ENCODE data around the gene ATP2B1. TPM values are rescaled to one million over a fixed set of nuclear protein-coding genes. Genes with fewer than 3 reads are reported as not detected.

ATP2B1 gene
- total RNA-seq, 1 experiment from 2014 or later = 48.5 TPM

DNA sequence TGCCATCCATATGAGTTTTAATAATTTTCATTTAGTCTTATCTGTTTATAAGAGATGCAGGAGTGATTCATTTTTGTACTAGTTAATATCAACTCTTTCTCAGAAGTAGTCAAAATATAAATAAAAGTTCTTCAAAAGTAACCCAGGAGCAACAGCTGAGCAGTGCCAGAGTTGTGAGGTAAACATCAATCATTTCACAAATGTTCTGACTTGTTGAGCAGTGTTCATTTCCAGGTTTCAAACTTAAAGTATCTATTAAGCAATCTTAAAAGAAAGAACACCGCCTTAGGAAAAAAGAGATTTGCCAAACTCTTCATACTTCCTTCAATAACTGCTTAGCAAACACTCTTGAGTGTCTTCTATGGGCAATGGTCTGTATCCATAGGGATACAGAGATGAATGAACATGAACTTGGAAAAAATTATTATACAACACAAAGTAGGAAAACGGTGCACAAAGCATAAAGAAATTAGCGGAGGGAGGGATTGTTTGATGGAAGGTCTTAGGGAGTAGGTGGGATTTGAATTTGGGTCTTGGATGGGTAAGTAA is 140.9 kb downstream of the ATP2B1 start:
- no peak overlapping the region for H3K27ac ChIP-seq (ENCODE audit: low read length)
- no peaks in the 10 kb centered on the region for H3K9me3 ChIP-seq (ENCODE audit: low read length)
- no peak overlapping the region for H3K9ac ChIP-seq (ENCODE audit: low read length)
- H3K9me2 ChIP-seq (replicated peaks; ENCODE audit: low read length) = no peaks in the 10 kb centered on the region
- H3K36me3 ChIP-seq (ENCODE audit: low read depth, low read length) = no peaks in the 10 kb centered on the region
- POLR2A ChIA-PET (ENCODE audit: unreplicated experiment) = no interaction called here
- no peaks in the 10 kb centered on the region for H3F3A ChIP-seq (ENCODE audit: low read length, unreplicated experiment)
- DNase-seq = no peak
- ATAC-seq = no peak
- no peak overlapping the region for H2AFZ ChIP-seq (ENCODE audit: low read length)
- intact Hi-C loops (cut with micrococcal nuclease) = no loop called here
- no peaks in the 10 kb centered on the region for H3K4me1 ChIP-seq (ENCODE audit: insufficient read depth, low read length)
- no peaks in the 10 kb centered on the region for H3K79me2 ChIP-seq (ENCODE audit: low read length)
- no peak overlapping the region for H3K4me3 ChIP-seq (ENCODE audit: low read length)
- H4K20me1 ChIP-seq (ENCODE audit: low read length) = no peaks in the 10 kb centered on the region
- H3K4me2 ChIP-seq (ENCODE audit: low read length) = no peak overlapping the region
- no peaks in the 10 kb centered on the region for H3K27me3 ChIP-seq (ENCODE audit: low read length)
- TF ChIP-seq EZH2 (IDR thresholded peaks at IDR 0.05; ENCODE audit: low read length, unreplicated experiment) = no peak
- TF ChIP-seq EZH2phosphoT487 (IDR thresholded peaks at IDR 0.05; ENCODE audit: borderline replicate concordance, low read length) = no peak
- TF ChIP-seq, protein P1, sequence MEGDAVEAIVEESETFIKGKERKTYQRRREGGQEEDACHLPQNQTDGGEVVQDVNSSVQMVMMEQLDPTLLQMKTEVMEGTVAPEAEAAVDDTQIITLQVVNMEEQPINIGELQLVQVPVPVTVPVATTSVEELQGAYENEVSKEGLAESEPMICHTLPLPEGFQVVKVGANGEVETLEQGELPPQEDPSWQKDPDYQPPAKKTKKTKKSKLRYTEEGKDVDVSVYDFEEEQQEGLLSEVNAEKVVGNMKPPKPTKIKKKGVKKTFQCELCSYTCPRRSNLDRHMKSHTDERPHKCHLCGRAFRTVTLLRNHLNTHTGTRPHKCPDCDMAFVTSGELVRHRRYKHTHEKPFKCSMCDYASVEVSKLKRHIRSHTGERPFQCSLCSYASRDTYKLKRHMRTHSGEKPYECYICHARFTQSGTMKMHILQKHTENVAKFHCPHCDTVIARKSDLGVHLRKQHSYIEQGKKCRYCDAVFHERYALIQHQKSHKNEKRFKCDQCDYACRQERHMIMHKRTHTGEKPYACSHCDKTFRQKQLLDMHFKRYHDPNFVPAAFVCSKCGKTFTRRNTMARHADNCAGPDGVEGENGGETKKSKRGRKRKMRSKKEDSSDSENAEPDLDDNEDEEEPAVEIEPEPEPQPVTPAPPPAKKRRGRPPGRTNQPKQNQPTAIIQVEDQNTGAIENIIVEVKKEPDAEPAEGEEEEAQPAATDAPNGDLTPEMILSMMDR (conservative IDR thresholded peaks at IDR 0.05; ENCODE audit: low read depth, low read length) = no peak
- BruUV-seq (replicated peaks) = no TSS peak
- CTCF ChIA-PET = no interaction called here

DNA sequence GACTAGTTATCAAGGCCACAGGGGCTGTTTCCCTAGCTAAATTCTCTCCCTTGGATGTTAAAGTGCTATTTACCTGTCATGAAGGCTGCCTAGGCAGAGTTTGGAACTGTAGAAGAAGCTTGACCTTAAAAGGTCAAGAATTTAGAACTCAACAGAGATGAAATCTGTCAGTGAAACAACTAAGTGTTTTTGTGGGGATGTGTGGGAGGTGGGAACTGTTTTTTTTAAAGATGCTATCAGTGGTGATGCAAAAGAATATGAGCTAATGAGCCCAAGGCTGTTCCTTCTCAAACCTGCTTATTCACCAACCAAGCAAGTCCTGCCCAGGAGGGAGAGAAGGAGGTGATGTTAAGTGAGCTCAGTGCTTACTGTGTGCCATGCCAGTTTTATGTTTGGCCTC is 142.0 kb downstream of the ATP2B1 start:
- no peak overlapping the region for H3K27ac ChIP-seq (ENCODE audit: low read length)
- H3K9me3 ChIP-seq (ENCODE audit: low read length) = no peaks in the 10 kb centered on the region
- no peaks in the 10 kb centered on the region for H3K79me2 ChIP-seq (ENCODE audit: low read length)
- H3K9me2 ChIP-seq (replicated peaks; ENCODE audit: low read length) = no peaks in the 10 kb centered on the region
- intact Hi-C loops (cut with micrococcal nuclease) = no loop called here
- H3K9ac ChIP-seq (ENCODE audit: low read length) = no peak overlapping the region
- POLR2A ChIA-PET (ENCODE audit: unreplicated experiment) = no interaction called here
- no peaks in the 10 kb centered on the region for H3K27me3 ChIP-seq (ENCODE audit: low read length)
- CTCF ChIA-PET = no interaction called here
- BruUV-seq (replicated peaks) = no TSS peak
- ATAC-seq (no peak), DNase-seq (no peak)
- H3F3A ChIP-seq (ENCODE audit: low read length, unreplicated experiment) = no peaks in the 10 kb centered on the region
- H2AFZ ChIP-seq (ENCODE audit: low read length) = no peak overlapping the region
- H3K36me3 ChIP-seq (ENCODE audit: low read depth, low read length) = no peaks in the 10 kb centered on the region
- H3K4me1 ChIP-seq (ENCODE audit: insufficient read depth, low read length) = no peaks in the 10 kb centered on the region
- no peak for TF ChIP-seq EZH2 (IDR thresholded peaks at IDR 0.05; ENCODE audit: low read length, unreplicated experiment)
- TF ChIP-seq EZH2phosphoT487 (IDR thresholded peaks at IDR 0.05; ENCODE audit: borderline replicate concordance, low read length) = no peak
- TF ChIP-seq, protein P1 (conservative IDR thresholded peaks at IDR 0.05; ENCODE audit: low read depth, low read length) = no peak
- no peaks in the 10 kb centered on the region for H4K20me1 ChIP-seq (ENCODE audit: low read length)
- H3K4me2 ChIP-seq (ENCODE audit: low read length) = no peak overlapping the region
- H3K4me3 ChIP-seq (ENCODE audit: low read length) = no peak overlapping the region

DNA sequence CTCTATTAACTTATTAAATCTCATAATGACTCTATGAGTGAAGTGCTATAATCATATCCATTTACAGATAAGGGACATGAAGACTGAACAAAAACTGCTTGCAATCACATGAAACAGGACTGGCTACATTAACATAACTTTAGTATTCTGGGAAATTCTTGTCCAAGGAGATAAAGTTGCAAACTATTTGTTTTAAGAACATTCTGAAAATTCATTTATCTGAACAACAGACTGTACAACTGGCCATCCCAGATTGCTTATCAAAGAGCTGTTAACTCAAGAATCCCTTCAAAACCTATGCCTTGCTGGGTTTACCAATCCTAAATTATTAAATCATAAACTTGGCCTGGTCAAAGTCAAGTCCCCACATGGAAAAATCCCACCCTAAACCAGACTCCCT is 143.6 kb downstream of the ATP2B1 start:
- no peak overlapping the region for H3K4me3 ChIP-seq (ENCODE audit: low read length)
- DNase-seq (no peak), ATAC-seq (no peak)
- intact Hi-C loops (cut with micrococcal nuclease) = no loop called here
- POLR2A ChIA-PET (ENCODE audit: unreplicated experiment) = no interaction called here
- no peaks in the 10 kb centered on the region for H3K4me1 ChIP-seq (ENCODE audit: insufficient read depth, low read length)
- H3K9me2 ChIP-seq (replicated peaks; ENCODE audit: low read length) = no peaks in the 10 kb centered on the region
- H3K79me2 ChIP-seq (ENCODE audit: low read length) = no peaks in the 10 kb centered on the region
- CTCF ChIA-PET = no interaction called here
- no peaks in the 10 kb centered on the region for H4K20me1 ChIP-seq (ENCODE audit: low read length)
- TF ChIP-seq, protein P1 (conservative IDR thresholded peaks at IDR 0.05; ENCODE audit: low read depth, low read length) = no peak
- H3K27ac ChIP-seq (ENCODE audit: low read length) = no peak overlapping the region
- no TSS peak for BruUV-seq (replicated peaks)
- H3K9ac ChIP-seq (ENCODE audit: low read length) = no peak overlapping the region
- no peaks in the 10 kb centered on the region for H3K36me3 ChIP-seq (ENCODE audit: low read depth, low read length)
- H3K4me2 ChIP-seq (ENCODE audit: low read length) = no peak overlapping the region
- no peaks in the 10 kb centered on the region for H3F3A ChIP-seq (ENCODE audit: low read length, unreplicated experiment)
- H3K27me3 ChIP-seq (ENCODE audit: low read length) = no peaks in the 10 kb centered on the region
- no peaks in the 10 kb centered on the region for H3K9me3 ChIP-seq (ENCODE audit: low read length)
- no peak overlapping the region for H2AFZ ChIP-seq (ENCODE audit: low read length)
